EH (cell line): ENCODE measurements around the gene PCGF2.
A peak's percentile ranks its signal among the peaks of the same experiment; 100 is the strongest.

Source experiments
- DNase-seq: peaks from one replicate; pipeline ENCODE4 v3.0.0-alpha.2; 2015; ENCODE audit warnings: low read depth

The PCGF2 gene

GRCh38 chr17:38751144-38751807 lies 3.1 kb upstream of the PCGF2 start:
- DNase-seq = no peak

DNA sequence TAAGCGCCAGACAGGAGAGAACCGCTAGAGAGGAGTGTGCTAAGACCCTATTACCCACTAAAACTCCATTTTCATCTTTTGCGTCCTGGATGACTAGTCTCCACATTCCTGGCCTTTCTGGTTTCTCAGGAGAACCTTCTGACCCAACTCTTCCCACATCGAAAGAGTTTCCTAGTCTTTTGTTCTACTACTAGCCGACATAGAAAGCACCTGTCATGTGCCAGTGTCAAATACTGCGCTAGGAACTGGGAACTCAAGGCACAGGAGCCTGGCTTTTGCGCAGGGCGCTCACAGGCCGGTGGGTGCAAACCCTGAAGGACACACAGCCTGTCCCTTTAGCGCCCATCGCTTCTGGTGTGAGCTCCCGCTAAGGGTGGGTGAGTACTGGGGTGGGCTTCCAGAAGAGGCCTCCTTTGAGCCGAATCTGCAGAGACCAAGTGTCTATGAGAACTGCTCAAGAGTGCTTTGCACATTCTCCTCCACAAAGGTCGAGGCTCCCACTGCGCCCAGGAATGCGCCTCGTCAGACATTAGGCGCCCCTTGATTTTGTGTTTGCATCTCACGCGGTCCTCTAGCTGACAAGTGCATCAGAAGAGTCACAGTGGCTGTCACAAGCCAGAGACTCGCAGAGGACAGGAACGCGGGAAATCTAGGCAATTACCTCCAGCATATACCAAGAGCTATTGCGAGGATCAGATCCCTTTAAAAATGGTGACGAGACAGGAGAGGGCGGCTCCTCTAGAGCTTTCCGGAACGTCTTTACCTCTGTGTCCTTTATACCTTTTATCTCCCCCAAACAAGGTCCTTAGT lies 2.4 kb upstream of the PCGF2 start:
- DNase-seq = peak; percentile 29

- no peak for DNase-seq
Observed at GRCh38 chr17:38750044-38750311, 1.8 kb upstream of the PCGF2 start.

- peak; percentile 81 for DNase-seq
Observed at GRCh38 chr17:38749223-38750043, 1.3 kb upstream of the PCGF2 start.

DNA sequence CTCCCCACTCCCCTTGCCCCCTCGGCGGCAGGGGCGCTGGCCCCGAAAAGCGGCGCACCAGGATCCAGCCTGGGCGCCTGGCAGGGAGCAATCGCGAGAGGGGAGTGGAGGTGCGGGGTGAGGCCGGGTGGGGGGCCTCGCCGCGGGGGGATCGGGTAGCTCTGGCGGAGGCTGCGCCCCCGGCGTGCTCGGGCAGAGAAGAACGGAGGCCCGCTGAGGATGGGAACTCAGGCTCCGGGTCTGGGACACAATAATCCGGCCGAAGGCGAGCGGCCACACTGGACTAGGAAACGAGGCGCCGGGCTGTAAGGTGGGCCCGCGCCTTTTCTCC lies 721 bp upstream of the PCGF2 start:
- no peak for DNase-seq

- DNase-seq = peak; percentile 28
Observed at GRCh38 chr17:38747463-38748148, 530 bp downstream of the PCGF2 start.

DNA sequence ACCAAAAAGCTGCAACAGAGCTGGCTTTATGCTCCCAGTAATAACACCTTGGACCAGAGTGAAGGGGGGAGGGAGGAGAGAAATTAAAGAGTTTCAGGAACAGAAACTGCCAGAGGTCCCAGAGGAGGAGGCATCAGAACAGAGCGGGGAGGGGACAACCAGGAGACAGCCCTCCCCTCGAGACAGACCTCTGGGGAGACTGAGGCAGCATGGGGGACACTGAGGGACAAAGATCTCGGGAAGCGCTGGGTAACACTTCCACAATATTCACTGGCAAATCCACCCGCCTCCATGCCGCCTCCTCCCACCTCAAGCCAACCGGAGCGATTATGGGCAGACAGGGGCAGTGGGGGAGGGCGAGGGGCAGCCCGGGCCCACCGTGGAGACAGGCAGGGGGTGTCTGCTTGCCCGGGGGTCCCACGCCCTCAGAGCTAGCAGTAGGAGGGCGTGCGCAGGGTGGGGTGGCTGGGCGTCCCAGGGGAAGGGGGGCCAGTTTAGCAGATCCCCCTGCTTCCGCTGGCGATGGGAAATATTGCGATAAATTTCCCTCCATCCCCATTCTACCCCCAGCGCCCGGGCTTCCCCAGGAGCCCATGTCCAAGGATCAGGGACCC lies 1.2 kb downstream of the PCGF2 start:
- DNase-seq = no peak

DNA sequence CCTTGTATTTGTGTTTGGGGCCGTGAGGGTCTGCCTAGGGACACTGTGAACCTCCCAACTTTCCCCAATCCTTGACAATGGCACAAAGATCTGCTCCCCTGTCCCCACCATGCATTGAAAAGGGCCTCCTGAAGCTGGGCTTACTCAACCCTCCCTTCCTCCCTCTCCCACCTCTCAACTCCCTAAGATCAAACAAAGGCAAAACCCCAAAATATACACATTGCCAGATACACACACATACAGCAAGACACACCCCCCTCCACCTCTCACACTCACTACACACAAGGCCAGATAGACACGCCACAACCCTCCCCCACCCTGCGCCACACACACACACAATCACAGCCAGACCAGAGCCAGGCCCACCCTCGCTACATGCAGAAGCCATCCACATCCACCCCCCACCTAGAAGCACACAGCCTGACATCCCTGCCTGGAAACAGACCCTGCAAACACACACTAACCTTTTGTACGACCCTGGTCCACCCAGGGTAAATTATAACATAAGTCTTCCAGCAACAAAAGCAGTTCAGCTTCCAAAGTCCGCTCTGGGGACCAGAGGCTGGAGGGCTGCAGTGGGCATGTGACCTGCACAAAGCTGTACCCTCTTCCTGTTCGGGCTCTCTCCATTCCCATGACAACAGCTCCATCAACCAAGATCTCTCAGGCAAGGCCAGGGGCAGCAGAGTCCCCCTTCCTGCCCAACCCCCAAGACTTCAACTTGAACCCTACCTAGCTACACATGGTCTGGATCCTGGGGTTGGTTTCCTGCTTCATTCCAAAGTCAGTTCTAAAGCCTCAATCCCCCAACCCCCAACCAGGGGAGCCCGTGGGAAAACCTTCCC lies 1.9 kb downstream of the PCGF2 start:
- DNase-seq = no peak

GRCh38 chr17:38745545-38745944 lies 2.6 kb downstream of the PCGF2 start:
- peak; percentile 25 for DNase-seq

GRCh38 chr17:38743556-38744171 lies 4.5 kb downstream of the PCGF2 start:
- DNase-seq = no peak

DNA sequence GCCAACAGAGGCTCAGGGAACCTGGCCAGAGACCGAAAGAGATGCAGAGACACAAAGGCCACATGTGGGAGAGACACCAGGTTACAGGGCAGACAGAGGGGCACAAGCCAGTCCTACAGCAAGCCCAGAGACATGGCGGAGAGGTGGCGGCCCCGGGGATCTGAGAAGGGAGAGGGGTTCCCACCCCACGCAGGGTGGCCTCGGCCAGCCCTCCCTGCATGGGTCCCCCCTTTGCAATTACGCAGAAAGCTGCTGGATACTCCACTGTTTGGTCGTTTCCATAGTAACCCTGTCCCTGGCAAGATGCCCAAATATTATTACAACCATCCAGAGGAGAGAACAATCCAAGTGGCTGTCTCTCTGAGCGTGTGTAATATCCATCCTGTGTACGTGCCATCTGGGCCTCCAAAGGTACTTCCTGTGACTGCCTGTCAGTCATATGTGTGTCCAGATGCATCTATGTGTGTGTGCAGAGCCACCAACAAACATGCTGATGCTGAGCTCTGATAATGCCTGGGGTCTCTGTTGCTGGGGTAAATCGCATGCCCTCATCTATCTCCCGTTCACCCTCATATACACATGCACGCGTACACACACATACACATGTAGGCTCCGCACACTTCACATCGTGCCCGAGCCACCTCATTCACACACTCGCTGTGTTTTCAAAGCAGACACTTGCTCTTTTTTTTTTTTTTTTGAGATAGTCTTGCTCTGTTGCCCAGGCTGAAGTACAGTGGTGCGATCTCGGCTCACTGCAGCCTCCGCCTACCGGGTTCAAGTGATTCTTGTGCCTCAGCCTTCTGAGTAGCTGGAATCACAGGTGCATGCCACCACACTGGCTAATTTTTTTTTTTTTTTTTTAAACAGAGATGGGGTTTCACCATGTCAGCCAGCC lies 5.5 kb downstream of the PCGF2 start:
- peak; percentile 81 for DNase-seq

DNA sequence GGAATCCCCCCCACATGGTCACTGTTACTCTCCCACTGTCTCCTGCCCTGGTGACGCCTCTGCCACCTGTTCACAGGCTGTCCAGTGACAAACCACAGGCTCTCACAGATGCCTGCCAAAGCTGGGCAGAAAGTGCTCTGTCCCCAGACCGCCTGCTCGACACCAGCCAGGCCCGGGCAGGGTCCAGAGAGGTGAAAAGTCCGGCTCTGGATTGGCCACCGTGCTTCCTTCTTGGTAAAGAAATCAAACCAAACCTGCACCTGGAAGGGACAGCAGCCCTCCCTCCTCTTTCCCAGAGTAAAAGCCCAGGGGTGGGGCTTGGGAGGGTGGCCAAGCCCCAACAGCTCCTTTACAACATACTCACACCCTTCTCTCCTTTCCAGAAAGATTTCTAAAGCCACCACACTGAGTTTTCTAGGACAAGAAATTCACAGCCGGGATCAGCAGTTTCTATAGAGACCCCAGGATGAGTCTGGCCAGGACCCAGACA lies 6.2 kb downstream of the PCGF2 start:
- DNase-seq = no peak

DNA sequence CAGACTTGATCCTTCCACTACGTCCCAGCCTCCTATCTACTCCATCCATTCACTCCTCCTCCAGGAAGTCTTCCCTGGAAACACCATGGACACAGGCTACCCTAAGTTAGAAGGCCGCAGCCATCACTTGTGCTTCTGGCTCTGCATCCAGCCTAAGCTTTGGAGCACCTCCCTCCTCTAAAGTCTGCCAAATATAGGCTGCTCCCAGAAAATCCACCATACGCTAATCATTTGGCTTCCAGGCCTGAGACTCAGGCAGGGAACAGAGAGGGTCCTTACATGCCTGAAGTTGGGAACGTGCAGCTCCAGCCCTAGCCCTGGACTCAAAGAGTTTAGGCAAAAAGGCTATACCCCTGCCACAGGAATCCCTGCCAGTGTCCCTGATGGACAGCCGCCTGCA lies 6.7 kb downstream of the PCGF2 start:
- no peak for DNase-seq

DNA sequence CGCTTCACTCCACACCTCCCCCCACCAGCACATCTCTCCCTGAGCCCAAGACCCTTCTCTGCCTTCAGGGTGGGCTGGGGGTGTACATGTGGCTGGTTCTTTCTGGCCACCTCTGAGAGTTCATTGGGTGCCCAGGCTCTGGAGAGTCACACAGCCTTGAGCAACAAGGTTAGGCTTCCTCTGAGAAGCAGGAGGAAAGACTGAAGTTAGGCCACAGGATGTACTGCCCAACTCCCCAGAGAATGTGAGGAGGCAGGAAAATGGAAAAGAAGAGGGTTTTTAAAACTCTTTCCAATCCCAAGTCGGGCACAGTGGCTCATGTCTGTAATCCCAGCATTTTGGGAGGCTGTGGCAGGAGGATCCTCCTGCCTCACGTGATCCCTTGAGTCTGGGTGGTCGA lies 7.3 kb downstream of the PCGF2 start:
- no peak for DNase-seq

DNA sequence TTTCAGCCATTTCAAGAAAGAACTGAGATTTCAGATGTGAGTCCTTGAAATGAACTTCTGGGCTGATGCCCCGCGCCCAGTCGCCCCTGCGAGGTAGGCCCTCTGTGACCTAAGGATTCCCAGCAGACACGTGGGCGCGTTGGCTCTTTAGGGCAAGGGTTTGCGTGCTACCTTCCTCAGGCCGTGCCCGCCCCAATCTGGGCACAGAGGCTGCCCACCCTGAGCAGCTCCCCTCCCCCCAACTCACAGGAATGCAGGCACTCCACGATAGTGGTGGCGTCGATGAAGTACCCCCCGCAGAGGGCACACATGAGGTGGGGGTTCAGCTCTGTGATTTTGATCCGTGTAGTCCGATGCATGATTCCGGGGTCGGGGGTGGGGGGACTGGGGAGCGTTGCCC lies 8.1 kb downstream of the PCGF2 start:
- no peak for DNase-seq

GRCh38 chr17:38739305-38739704 lies 8.8 kb downstream of the PCGF2 start:
- no peak for DNase-seq

- DNase-seq = no peak
Observed at GRCh38 chr17:38738686-38739085, 9.4 kb downstream of the PCGF2 start.

DNA sequence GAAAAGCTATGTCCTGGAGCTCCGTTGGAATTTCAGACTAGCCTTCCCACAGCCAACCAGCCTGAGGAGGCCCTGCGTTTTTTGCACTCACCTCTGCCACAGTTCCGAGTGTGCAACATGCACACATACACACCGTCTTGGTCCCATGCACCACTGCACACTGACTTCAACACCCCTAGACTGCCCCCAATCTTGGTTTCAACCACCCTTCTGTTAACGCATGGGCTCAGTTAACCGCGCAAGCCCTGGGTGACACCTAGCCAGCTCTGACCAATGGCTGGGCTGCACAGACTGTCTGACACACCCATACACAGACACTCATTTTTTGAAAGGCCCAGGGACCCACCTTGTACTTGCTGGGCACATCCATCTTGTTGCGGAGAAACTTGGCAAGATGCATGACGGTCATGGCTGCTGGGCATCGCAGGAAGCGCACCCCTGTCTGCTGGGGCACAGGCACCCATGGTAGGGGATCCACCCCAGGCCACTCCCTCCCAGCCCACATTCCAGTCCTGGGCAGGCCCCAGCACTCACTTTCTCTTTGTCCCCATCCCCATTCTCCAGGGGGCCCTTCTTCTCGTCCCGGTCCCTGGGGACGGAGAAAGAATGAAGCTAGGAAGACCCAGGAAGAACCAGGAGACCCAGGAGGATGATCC lies 10.0 kb downstream of the PCGF2 start:
- no peak for DNase-seq
